NCI-H345 treated with DMSO at 0.1 percent for 48 hours (cell line): ENCODE measurements around the gene ARL6.
"Not testable (repeated sequence)": the region's sequence is repeated elsewhere in the genome, so short reads cannot be mapped to it uniquely, and the experiment has no call there.

Source experiments
- DNase-seq: peaks from one replicate; lab custom pipeline; 2025; ENCODE audit not compliant: unreplicated experiment; lab: John Stamatoyannopoulos, UW

Gene ARL6

DNA sequence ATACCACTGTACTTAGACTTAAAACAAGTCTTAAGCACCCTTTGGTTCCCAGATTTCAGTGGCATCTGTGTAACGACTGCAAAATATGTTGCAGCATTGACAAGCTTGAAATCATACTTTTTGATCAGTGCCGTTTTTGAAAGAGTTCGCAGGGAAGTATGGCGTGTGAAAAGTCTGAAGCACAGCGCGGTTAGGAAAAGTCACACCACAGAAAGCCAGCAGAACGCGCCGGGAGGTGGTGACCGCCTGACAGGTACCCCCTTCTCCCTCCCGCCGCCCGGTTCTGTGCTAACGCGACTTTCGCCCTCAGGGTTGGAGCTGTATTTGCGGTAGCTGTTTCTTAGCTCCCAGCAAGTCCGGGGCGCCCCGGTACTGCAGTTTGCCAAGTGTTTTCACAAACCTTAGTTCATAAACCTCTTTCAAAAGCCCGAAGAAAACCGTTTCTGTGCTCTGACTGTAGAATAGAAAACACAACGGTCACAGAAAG, 56.8 kb downstream of the ARL6 start:
- DNase-seq: peak; percentile 69

DNA sequence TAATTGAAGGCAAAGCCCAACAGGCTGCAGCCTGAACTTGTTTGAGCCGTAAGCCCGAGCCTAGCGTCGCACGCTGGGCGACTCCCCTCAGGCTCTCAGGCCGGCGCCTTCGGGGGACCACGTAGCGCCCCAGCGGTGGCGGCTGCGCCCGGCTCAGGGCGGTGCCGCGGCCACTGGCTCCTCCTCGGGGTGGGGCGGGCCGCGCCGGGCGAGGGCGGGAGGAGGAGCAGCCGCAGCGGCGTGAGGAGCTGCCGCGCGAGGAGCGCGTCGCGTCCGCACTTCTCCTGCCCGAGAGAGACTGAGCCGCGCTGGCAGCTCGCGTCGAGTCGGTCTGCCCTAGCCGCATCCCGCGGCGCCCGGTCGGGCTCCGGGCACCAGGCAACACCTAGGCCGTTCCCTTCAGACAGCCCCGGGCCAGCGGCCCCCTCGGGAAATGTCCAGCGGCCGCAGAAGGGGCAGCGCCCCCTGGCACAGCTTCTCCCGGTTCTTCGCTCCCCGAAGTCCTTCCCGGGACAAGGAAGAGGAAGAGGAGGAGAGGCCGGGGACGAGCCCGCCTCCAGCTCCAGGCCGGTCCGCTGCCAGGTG, 57.3 kb downstream of the ARL6 start, which contains the start of gene CRYBG3:
CRYBG3 (plus strand) TSS at position 238 of the 585 bp plus-strand sequence; CDS start at position 434, 196 bp downstream.
- DNase-seq: peak; percentile 69

DNA sequence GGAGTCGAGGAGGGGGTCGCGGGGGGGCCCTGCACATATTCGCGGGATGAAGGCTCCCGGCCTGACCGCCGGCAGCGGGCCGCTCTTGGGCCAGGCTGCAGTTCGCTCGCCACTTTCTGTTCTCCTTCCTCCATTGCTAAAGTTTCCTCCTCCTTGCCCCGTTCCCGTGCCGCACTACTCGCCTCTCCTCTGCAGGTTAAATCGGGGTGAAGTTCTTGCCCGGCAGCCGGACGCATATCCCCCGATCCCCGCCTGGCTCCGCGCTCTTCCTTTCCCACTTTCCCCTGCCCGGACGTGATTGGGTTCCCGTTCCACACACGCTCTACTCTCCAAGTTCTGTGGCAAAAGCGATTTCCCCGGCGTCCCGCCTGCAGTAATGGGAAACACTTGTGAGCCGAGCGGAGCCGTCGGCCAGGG, 57.8 kb downstream of the ARL6 start:
- no peak for DNase-seq

DNA sequence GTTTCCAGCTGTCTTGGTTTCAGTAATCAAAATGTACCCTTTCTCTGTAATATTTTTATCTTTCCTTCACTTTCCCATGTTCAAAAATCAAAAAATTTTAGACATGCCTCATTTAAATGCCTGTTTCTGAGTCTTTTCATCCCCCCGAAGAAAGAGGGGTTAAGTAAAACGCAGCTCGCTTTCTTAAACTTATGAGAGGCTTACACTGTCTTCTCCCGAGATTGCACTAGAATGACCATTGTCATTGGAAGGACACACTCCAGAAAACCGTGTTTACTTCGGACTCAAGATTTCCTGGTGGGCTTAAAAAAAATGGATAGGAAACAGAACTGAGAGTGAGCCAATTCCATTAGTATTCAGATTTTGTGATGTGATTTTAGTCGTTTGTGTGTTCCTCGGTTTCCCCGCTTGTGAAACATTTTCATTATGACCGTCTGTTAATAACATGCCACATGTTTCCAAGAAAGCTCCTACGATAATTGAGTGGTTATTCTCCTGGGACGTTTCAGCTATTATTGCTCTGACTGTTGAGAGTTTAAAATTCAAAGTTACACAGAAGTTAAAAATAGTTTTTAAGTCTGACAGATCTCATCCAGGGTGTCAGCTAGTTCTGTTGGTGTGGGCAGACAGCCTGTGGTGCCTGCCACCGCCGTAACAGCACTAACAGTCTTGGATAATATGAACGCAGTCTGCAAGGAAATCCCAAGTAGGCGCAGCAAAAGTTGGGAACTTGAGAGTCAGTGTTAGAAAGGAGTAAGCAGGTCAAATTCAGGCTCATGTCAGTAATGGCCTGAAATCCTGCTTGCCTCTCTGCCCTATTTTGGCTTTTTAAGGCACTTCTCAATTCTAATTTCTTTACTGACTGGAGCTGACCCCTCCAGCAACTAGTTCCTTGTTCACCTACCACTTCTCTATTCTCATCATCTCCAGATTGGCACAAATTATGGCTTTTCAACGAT, 58.8 kb downstream of the ARL6 start:
- DNase-seq: no peak

DNA sequence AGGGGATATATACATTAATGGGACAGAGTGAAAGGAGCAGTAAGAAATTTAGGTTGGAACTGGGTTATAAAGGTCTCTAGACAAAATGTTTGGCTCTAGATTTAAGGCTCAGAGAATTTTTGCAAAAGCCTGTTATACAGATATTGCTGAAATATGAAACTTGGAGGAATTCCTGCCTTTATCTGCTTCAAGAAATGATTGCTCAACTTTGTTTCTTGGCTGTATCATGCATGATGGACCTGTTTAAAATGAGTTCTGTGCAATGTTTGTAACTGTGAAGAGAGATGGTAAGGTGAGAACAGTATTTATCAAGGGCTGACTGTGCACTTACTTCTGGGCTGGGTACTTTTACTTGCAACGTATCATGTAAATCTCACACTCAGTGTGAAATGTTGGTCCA, 60.5 kb downstream of the ARL6 start:
- DNase-seq: no peak

DNA sequence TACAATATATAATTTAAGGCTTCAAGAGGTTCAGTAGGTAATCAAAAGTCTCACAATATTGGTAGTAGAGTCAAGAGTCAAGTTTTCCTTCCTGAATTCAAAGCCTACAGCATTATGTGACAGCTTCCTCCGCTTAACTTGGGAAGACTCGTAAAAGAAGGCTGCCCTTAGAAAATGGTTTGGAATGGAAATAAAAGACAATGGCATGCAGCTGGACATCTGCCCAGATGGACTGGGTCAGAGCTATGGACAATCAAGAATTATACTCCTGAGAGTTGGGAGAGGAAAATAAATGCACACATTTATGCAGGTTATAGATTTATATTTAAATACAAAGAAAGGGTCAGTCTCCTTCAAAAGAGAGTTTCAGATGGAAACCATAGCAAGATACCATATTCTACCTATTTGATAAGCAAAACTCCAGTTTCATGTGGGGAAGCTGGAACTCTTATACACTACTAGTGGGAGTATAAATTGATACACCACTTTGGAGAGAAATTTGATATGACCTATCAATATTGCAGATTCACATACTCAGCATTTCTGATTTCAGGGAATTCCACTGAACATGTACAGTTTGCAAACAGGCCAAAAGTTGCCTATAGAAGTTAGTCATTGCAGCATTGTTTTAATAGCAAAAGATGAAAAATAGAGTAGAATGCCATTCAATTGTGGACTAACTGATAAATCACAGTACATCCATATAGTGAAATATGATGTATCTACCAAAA, 63.3 kb downstream of the ARL6 start:
- no peak for DNase-seq

DNA sequence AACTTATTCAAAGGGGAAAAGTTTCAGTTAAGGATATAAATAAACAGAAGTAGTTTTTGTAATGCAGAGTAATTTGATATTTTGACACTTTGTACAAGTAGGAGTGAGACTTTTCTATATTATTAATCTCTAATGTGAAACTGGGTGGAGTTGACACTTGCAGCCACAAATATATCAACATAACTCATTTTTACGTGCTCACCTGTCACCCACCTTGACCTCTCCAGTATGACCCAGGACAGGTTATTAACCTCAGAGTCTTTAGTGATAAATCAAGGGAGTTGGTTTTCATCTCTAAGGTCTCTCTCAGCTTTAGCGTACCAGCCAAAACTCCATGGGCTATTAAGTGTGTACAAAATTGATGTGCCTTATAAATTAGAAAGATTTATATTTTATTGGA, 64.6 kb downstream of the ARL6 start:
- DNase-seq: no peak

DNA sequence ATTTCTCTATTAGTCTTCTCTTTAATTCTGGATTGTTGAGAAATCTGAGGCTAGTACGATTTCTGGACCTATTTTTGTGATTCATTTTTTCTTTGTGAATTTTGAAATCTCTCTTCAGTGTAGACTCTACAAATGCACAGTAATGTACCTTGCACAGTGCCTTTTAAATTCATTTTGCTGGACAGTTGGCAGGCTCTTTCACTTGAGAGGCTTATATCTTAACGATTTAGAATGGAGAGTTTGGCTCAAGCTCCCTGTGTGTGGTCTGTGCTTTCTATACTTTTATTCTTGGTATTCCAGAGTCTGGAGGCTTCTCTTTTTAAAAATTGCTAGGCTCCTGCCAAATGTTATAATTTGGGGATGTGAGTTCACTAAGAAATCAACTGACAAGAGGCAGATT, 66.1 kb downstream of the ARL6 start:
- no peak for DNase-seq

DNA sequence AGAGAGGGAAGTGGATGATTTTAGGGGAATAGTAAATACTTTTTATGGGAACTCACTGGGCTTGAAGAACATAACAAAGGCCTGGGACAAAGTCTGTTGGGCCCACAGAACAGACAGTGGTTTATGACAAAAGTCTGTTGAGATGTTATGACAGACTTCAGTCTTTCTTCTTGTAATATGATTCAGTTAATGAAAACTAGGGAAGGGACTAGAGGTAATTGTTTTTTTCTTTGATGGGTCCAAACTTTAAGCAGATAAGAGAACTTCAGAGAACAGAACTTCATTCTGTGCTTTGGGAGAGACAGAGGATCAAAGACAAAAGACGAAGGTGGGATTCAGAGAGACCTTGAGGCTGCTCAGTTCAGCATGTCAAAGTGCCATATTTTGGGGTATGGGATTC, 66.6 kb downstream of the ARL6 start:
- DNase-seq: no peak

DNA sequence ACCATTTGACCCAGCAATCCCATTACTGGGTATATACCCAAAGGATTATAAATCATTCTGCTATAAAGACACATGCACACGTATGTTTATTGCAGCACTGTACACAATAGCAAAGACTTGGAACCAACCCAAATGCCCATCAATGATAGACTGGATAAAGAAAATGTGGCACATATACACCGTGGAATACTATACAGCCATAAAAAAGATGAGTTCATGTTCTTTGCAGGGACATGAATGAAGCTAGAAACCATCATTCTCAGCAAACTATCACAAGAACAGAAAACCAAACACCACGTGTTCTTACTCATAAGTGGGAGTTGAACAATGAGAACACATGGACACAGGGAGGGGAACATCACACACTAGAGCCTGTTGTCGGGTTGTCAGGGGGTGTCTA, 68.6 kb downstream of the ARL6 start:
- DNase-seq: not testable (repeated sequence)

DNA sequence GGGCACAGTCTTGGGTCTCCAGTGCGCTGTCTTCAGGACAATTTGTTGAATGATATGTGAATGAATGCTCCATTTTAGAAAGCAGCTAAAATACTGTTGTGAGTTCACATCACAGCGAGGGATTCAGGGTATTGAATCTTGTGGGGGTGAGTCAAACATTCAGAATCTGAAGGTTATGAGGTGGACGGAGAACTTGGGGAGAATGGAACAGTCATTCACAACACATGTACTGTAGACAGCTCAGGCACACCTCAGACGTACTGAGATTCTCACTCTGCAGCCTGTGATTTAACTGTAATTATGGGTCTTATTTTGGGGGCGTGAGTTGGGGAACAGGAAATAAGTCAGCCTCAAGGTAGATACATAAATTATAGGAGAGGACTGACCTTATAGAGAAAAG, 71.2 kb downstream of the ARL6 start:
- no peak for DNase-seq

DNA sequence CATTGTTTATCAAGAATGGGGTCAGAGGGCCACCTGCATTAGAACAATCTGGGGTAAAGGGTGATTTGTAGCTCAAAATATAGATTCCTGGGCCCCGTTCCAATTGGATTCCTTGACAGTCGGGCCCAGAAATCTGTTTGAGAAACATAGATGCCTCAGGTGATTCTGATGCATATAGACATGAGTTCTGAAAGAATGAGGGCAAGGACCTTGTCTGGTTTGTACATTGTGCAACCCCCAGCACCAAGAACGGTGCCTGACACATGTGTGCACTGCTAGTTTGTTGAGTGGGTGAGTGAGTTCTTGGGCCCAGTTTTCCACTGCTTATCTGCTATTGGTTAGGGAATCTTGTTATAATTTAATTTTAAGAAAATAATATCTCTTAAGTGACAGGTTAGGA, 73.8 kb downstream of the ARL6 start:
- DNase-seq: no peak

DNA sequence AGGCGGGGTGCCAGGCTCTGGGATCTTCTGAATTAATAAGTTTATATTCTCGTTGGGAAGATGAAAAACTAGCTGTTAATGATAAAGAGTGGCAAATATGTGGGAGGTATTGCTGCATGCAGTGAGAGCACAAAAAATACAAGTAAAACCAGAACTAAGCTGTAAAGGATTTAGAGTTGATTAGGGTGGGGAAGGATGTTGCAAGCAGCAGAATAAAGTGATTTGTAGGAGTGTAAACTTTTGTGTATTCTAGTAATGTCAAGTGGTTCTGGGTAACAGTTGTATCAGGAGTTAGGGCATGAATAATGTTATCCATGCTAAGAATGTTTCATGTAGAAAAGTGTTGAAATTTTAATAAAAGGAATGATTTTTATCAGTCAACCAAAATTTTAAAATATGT, 75.4 kb downstream of the ARL6 start:
- DNase-seq: no peak

DNA sequence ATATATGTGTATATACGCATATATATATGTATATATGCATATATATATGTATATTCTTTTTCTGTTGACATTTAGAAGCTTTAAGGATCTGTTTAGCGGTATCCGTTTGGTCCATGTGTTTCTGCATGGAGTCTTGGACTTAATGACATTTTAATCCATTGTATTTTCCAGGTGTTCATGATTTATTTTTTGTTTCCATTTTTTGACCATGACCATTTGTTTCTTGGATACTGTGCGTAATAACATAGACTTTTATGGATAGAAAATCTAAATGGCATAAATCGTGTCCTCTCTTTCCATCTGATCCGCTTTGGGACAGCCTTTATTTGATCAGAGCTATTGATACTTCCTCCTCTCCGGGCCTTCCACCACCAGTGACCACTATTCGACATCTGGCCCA, 76.7 kb downstream of the ARL6 start:
- no peak for DNase-seq

DNA sequence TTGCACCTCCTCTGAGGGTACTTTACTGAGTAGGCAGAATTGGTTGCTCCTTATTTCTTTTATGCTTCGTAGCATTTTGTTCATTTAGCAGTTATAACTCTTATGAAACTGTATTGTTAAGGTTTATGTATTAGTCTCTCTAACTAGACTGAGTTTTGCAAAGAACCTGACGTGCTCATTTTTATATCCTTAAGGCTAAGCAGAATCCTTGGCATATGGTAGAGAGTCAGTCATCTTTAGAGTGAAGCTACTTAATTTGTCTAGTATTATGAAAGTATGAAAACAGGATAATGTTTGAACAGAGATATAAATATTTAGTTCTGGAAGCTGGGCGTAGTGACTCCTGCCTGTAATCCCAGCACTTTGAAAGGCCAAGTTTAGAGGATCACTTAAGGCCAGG, 77.4 kb downstream of the ARL6 start:
- DNase-seq: no peak

DNA sequence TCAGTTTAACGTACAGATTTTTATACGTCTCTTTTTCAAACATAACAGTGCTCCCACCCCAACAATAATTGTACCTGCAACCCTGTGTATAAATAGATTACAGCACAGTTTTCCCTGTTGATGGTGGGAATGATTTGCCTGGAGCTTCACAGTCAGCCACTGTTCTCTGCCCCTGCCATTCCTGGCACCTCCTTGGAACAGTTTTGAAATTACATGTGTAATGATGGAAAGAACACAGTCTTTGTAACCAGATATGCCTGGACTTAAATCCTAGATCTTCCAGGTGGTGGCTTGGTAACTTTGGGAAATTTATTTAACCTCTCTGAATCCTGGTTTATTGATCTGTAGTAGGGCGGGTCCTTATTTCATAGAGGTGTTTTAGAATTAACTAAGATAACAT, 84.2 kb downstream of the ARL6 start:
- no peak for DNase-seq
